ENCODE measurements around the gene RNF213.

GRCh38 chr17:80287806-80288567, 27.3 kb downstream of the RNF213 start:
- TF ChIP-seq POLR2A (IDR thresholded peaks at IDR 0.05): no peak
- no peak for TF ChIP-seq CTCF (IDR thresholded peaks at IDR 0.05)

Data from adrenal gland (tissue), 5 donors.